GM21723 (cell line): ENCODE data around the gene ZNF326.
"Not testable (repeated sequence)": the region's sequence is repeated elsewhere in the genome, so short reads cannot be mapped to it uniquely, and the experiment has no call there.

ENCODE experiments used
- ATAC-seq: cut with Tn5 transposase; IDR thresholded peaks from one replicate; pipeline ENCODE4 v1.9.1; 2021; ENCODE audit warnings: mild to moderate bottlenecking, moderate library complexity; ENCODE audit not compliant: unreplicated experiment

Gene ZNF326

GRCh38 chr1:89995598-89996449 is 914 bp downstream of the ZNF326 start:
- no peak for ATAC-seq

GRCh38 chr1:89996450-89997110 is 1.7 kb downstream of the ZNF326 start:
- no peak for ATAC-seq

GRCh38 chr1:89997152-89997551 is 2.2 kb downstream of the ZNF326 start:
- not testable (repeated sequence) for ATAC-seq

GRCh38 chr1:89998306-89998705 is 3.4 kb downstream of the ZNF326 start:
- no peak for ATAC-seq

- ATAC-seq: no peak
Measured at GRCh38 chr1:89999208-89999607, 4.3 kb downstream of the ZNF326 start.

- no peak for ATAC-seq
Measured at GRCh38 chr1:89999628-90000027, 4.7 kb downstream of the ZNF326 start.

GRCh38 chr1:90000934-90001676 is 6.2 kb downstream of the ZNF326 start:
- ATAC-seq: no peak

- no peak for ATAC-seq
Measured at GRCh38 chr1:90007979-90008404, 13.1 kb downstream of the ZNF326 start.

GRCh38 chr1:90012300-90012699 is 17.4 kb downstream of the ZNF326 start:
- no peak for ATAC-seq

GRCh38 chr1:90023691-90024090 is 28.8 kb downstream of the ZNF326 start:
- no peak for ATAC-seq

- no peak for ATAC-seq
Measured at GRCh38 chr1:90027281-90027680, 32.4 kb downstream of the ZNF326 start.

- no peak for ATAC-seq
Measured at GRCh38 chr1:90039652-90040051, 44.7 kb downstream of the ZNF326 start.

- no peak for ATAC-seq
Measured at GRCh38 chr1:90043586-90043985, 48.7 kb downstream of the ZNF326 start.

GRCh38 chr1:90044346-90044745 is 49.4 kb downstream of the ZNF326 start:
- no peak for ATAC-seq

GRCh38 chr1:90045853-90046563 is 51.1 kb downstream of the ZNF326 start:
- no peak for ATAC-seq

- no peak for ATAC-seq
Measured at GRCh38 chr1:90046635-90047034, 51.7 kb downstream of the ZNF326 start.

- ATAC-seq: no peak
Measured at GRCh38 chr1:90048043-90048442, 53.1 kb downstream of the ZNF326 start.

GRCh38 chr1:90062700-90063643 is 68.1 kb downstream of the ZNF326 start:
- ATAC-seq: not testable (repeated sequence)

- not testable (repeated sequence) for ATAC-seq
Measured at GRCh38 chr1:90064109-90064508, 69.2 kb downstream of the ZNF326 start.
